SU-DHL-6 (cell line): ENCODE measurements around the gene LRP1.

ENCODE experiments used
- CTCF ChIP-seq: fragments of 200-600 bp; sonication (generic); IDR thresholded peaks from one replicate; pipeline ENCODE4 v1.5.1; 2017; ENCODE audit warnings: antibody characterized with exemption, mild to moderate bottlenecking, low read length, moderate library complexity; ENCODE audit not compliant: insufficient read depth, poor library complexity, severe bottlenecking
- EZH2phosphoT487 ChIP-seq: fragments of 200-600 bp; sonication (generic), shearing (Covaris generic); conservative IDR thresholded peaks from 2 replicates; pipeline ENCODE4 v1.6.1; 2018; ENCODE audit warnings: mild to moderate bottlenecking, antibody characterized with exemption, low read length, moderate library complexity, mixed read lengths

GRCh38 chr12:57157588-57158173 lies 29.4 kb downstream of the LRP1 start:
- TF ChIP-seq CTCF = no peak
- no peak for TF ChIP-seq EZH2phosphoT487
